Activated T-cell treated with anti-CD3 and anti-CD28 coated beads for 1 hour (primary cell): ENCODE data around the gene TIAL1.
"Not testable (repeated sequence)": the region's sequence is repeated elsewhere in the genome, so short reads cannot be mapped to it uniquely, and the experiment has no call there.

Experiments
- DNase-seq: peaks from one replicate; pipeline ENCODE4 v3.0.0-alpha.2; 2020; ENCODE audit warnings: low read depth

The TIAL1 gene

GRCh38 chr10:119596537-119597404 is at the start of gene TIAL1:
TIAL1 (minus strand) TSS chr10:119596964; CDS start chr10:119596465, 499 bp downstream.
- peak; percentile 80 for DNase-seq

- no peak for DNase-seq
Observed at GRCh38 chr10:119644994-119645393, 48.2 kb upstream of the TIAL1 start.

GRCh38 chr10:119644205-119644814 is 47.5 kb upstream of the TIAL1 start:
- no peak for DNase-seq

- DNase-seq = no peak
Observed at GRCh38 chr10:119643306-119644204, 46.8 kb upstream of the TIAL1 start.

GRCh38 chr10:119642556-119643111 is 45.9 kb upstream of the TIAL1 start:
- DNase-seq = no peak

GRCh38 chr10:119640875-119641526 is 44.2 kb upstream of the TIAL1 start:
- no peak for DNase-seq

- no peak for DNase-seq
Observed at GRCh38 chr10:119640384-119640783, 43.6 kb upstream of the TIAL1 start.

GRCh38 chr10:119638982-119639381 is 42.2 kb upstream of the TIAL1 start:
- no peak for DNase-seq

- DNase-seq = no peak
Observed at GRCh38 chr10:119637631-119638030, 40.9 kb upstream of the TIAL1 start.

- DNase-seq = no peak
Observed at GRCh38 chr10:119634219-119634544, 37.4 kb upstream of the TIAL1 start.

GRCh38 chr10:119633538-119634218 is 36.9 kb upstream of the TIAL1 start:
- DNase-seq = no peak

GRCh38 chr10:119630300-119630699 is 33.5 kb upstream of the TIAL1 start:
- no peak for DNase-seq

GRCh38 chr10:119625570-119626280 is 29.0 kb upstream of the TIAL1 start:
- no peak for DNase-seq

- DNase-seq = no peak
Observed at GRCh38 chr10:119621078-119621384, 24.3 kb upstream of the TIAL1 start.

- DNase-seq = no peak
Observed at GRCh38 chr10:119620241-119621077, 23.7 kb upstream of the TIAL1 start.

GRCh38 chr10:119619811-119620210 is 23.0 kb upstream of the TIAL1 start:
- not testable (repeated sequence) for DNase-seq

GRCh38 chr10:119619215-119619614 is 22.5 kb upstream of the TIAL1 start:
- DNase-seq = no peak

- no peak for DNase-seq
Observed at GRCh38 chr10:119616882-119617570, 20.3 kb upstream of the TIAL1 start.

GRCh38 chr10:119614686-119615085 is 17.9 kb upstream of the TIAL1 start:
- no peak for DNase-seq
